K562 (cell line): ENCODE measurements around the gene SCUBE1. TPM values are rescaled to one million over a fixed set of nuclear protein-coding genes. Genes with fewer than 3 reads are reported as not detected.
A peak's percentile ranks its signal among the peaks of the same experiment; 100 is the strongest.

ENCODE experiments used
- ATAC-seq: fragments of 200-7000 bp; cut with Tn5 transposase; 3 replicates; pipeline ENCODE4 v1.9.1; 2020; ENCODE audit warnings: moderate library complexity
- BruUV-seq: library from RNA; stranded (reverse); fragments of 400-500 nt; replicated peaks from 2 replicates; lab custom pipeline; 2021; lab: Mats Ljungman, UMichigan
- CTCF ChIA-PET: fragments of 300-600 bp; formaldehyde crosslinking; extraction: SDS; loops from one replicate; lab custom pipeline; 2021; ENCODE audit warnings: low intra/inter-chr PET ratio; lab: Yijun Ruan, JAX
- POLR2A ChIA-PET: fragments of 300-600, 350-650 bp; sonication (Branson Sonifier 250); formaldehyde crosslinking; extraction: SDS; loops from one replicate; lab custom pipeline; 2021; ENCODE audit warnings: antibody characterized with exemption, inconsistent platforms; lab: Yijun Ruan, JAX
- DNase-seq, 4 experiments: peaks; one replicate each; pipeline versions ENCODE4 v3.0.0 to v3.0.0-alpha.2; 2011 to 2018; ENCODE audit warnings: low spot score in 3 of 4, mixed read lengths in 3 of 4; ENCODE audit errors: extremely low read depth in 1 of 4
- FAIRE-seq: peaks from 2 replicates; lab custom pipeline; 2011; peaks lifted over from hg19 to GRCh38; lab: Jason Lieb, UNC
- H2AFZ ChIP-seq: 2 replicates; pipeline ENCODE4 v1.6.0; 2011; ENCODE audit warnings: low read depth, low read length, control low read depth, inconsistent platforms
- H3K27ac ChIP-seq: fragments of 200-600 bp; 3 replicates; pipeline ENCODE4 v1.8.0; 2011; ENCODE audit warnings: low read depth, mild to moderate bottlenecking, control low read depth, inconsistent platforms, low read length, moderate library complexity, mixed read lengths; ENCODE audit errors: extremely low read depth
- H3K27me3 ChIP-seq, 2 experiments: fragments of 300-600 bp in 1 of 2; 2 replicates in 1 of 2; 3 replicates in 1 of 2; pipeline versions ENCODE4 v1.6.0 to v1.8.0; 2011; ENCODE audit warnings: inconsistent platforms in 2 of 2, low read length in 2 of 2, mild to moderate bottlenecking in 1 of 2, mixed read lengths in 1 of 2, moderate library complexity in 1 of 2; ENCODE audit not compliant: control insufficient read depth in 2 of 2, insufficient read depth in 2 of 2
- H3K36me3 ChIP-seq: fragments of 300-600 bp; 3 replicates; pipeline ENCODE4 v1.8.0; 2011; ENCODE audit warnings: mild to moderate bottlenecking, low read length, inconsistent platforms; ENCODE audit not compliant: control insufficient read depth, insufficient read depth
- H3K4me1 ChIP-seq, 2 experiments: fragments of 200-600 bp in 1 of 2; replicated peaks in 1 of 2; 2 replicates in 1 of 2; 3 replicates in 1 of 2; pipeline versions ENCODE4 v1.5.1 to v1.8.0; 2011; ENCODE audit warnings: inconsistent platforms in 2 of 2, low read length in 2 of 2, mild to moderate bottlenecking in 1 of 2, mixed read lengths in 1 of 2, moderate library complexity in 1 of 2; ENCODE audit not compliant: control insufficient read depth in 2 of 2, insufficient read depth in 2 of 2
- H3K4me2 ChIP-seq: 2 replicates; pipeline ENCODE4 v1.6.1; 2011; ENCODE audit warnings: low read length, control low read depth, inconsistent platforms, mixed read lengths; ENCODE audit not compliant: insufficient read depth
- H3K4me3 ChIP-seq: fragments of 200-600 bp; sonication (generic), shearing (Covaris generic); 2 replicates; pipeline ENCODE4 v1.5.1; 2016; ENCODE audit warnings: control low read depth, inconsistent platforms
- H3K79me2 ChIP-seq: fragments of 200-600 bp; 3 replicates; pipeline ENCODE4 v1.8.0; 2011; ENCODE audit warnings: low read length, inconsistent platforms; ENCODE audit not compliant: control insufficient read depth, insufficient read depth
- H3K9ac ChIP-seq, 2 experiments: 2 replicates each; pipeline versions ENCODE4 v1.6.0 to v1.6.1; 2011; ENCODE audit warnings: low read depth in 2 of 2, low read length in 2 of 2, control low read depth in 1 of 2, inconsistent platforms in 1 of 2, mild to moderate bottlenecking in 1 of 2, mixed read lengths in 1 of 2; ENCODE audit not compliant: insufficient read depth in 1 of 2
- H3K9me1 ChIP-seq: one replicate; pipeline ENCODE4 v1.6.0; 2011; ENCODE audit warnings: inconsistent platforms, mild to moderate bottlenecking, low read length, moderate library complexity; ENCODE audit not compliant: control insufficient read depth, insufficient read depth
- H3K9me3 ChIP-seq: replicated peaks from 2 replicates; pipeline ENCODE4 v1.5.1; 2011; ENCODE audit warnings: low read depth, low read length, inconsistent platforms; ENCODE audit not compliant: control insufficient read depth, insufficient read depth
- H4K20me1 ChIP-seq: replicated peaks from 2 replicates; pipeline ENCODE4 v1.6.1; 2011; ENCODE audit warnings: low read length, inconsistent platforms, mixed read lengths; ENCODE audit not compliant: control insufficient read depth, insufficient read depth
- BCOR ChIP-seq: fragments of 450-650 bp; IDR thresholded peaks from 2 replicates; pipeline ENCODE4 v1.6.1; 2016
- GTF2F1 ChIP-seq: IDR thresholded peaks from 2 replicates; pipeline ENCODE4 v1.6.1; 2011; ENCODE audit warnings: low read depth, low read length, improper control_type of control experiment
- KLF1 ChIP-seq: fragments of 450-650 bp; IDR thresholded peaks from 2 replicates; pipeline ENCODE4 v1.6.1; 2016; ENCODE audit warnings: missing genetic modification characterization, missing compliant biosample characterization
- MEIS2 ChIP-seq: fragments of 450-650 bp; IDR thresholded peaks from 2 replicates; pipeline ENCODE4 v1.6.1; 2014; ENCODE audit warnings: mild to moderate bottlenecking; ENCODE audit not compliant: partially characterized antibody
- NRF1 ChIP-seq, 2 experiments: fragments of 450-650 bp; IDR thresholded peaks in 1 of 2; conservative IDR thresholded peaks in 1 of 2; 2 replicates each; pipeline ENCODE4 v1.6.1; 2014; ENCODE audit warnings: mild to moderate bottlenecking in 2 of 2
- TRIM28 ChIP-seq: fragments of 450-650 bp; IDR thresholded peaks from 2 replicates; pipeline ENCODE4 v1.6.1; 2017
- WGBS: fragments of 100-300 bp; shearing (Covaris generic); methylation state at CpG from one replicate; pipeline ENCODE4 v1.1.6; 2016; ENCODE audit warnings: low coverage, mixed read lengths; ENCODE audit not compliant: insufficient coverage; ENCODE audit errors: missing lambda C conversion rate; 5-methylcytosine and 5-hydroxymethylcytosine counted together
- in situ Hi-C: fragments of 300-500 bp; cut with MboI; formaldehyde crosslinking; loops from 4 replicates; pipeline ENCODE4 v1.15.0; 2018; ENCODE audit warnings: inconsistent platforms, mixed read lengths
- intact Hi-C: fragments of 100-400 bp; cut with micrococcal nuclease; formaldehyde crosslinking; loops from 2 replicates; pipeline ENCODE4 v1.14.2; 2022
- polyA plus RNA-seq, 8 experiments: library from polyadenylated mRNA; depleted of rRNA in 4 of 8; stranded (reverse) in 5 of 8; unstranded in 3 of 8; fragments of >200 nt; fragmentation: Nextera tagmentation in 2 of 8; fragmentation: Illumina TruSeq in 1 of 8; extraction: Ambion mirVana in 2 of 8; extraction: Trizol in 1 of 8; gene quantifications; 2 replicates each; pipeline versions ENCODE4 v1.2.1 to v1.2.3, GENCODE V29; 2011 to 2014; ENCODE audit warnings: inconsistent platforms in 1 of 8, missing spikeins in 1 of 8
- total RNA-seq, 7 experiments: library from RNA; depleted of rRNA in 6 of 7; stranded (reverse); fragments of >200 nt in 6 of 7; fragmentation: Illumina TruSeq in 2 of 7; extraction: Trizol in 2 of 7; gene quantifications; 2 replicates each; pipeline versions ENCODE4 v1.2.1 to v1.2.3, GENCODE V29; 2011 to 2021; ENCODE audit warnings: low replicate concordance in 1 of 7

SCUBE1 gene
- total and polyA plus RNA-seq, 9 of the 15 experiments (the other 6 are each of a cell fraction or from before 2014, with no cell fraction given) = 0.03 to 0.47 (median 0.29) TPM; not detected in 6

- no peak overlapping the region for H2AFZ ChIP-seq
- H3K27ac ChIP-seq = no peak overlapping the region
- H3K9me1 ChIP-seq = no peaks in the 10 kb centered on the region
- H4K20me1 ChIP-seq = peaks cover 9% of the 10 kb centered on the region
- peaks cover 2 to 20% of the 10 kb centered on the region in 2 experiments; a peak in 3 of 5 replicates for H3K27me3 ChIP-seq
- in situ Hi-C loops (loop anchor here (10.0 kb wide), 1 partner anchor 97 kb away; no protein-coding TSS in a partner anchor), intact Hi-C loops (no loop called here)
- no peak overlapping the region for H3K4me3 ChIP-seq
- DNase-seq = no peak
- H3K4me1 ChIP-seq = peaks cover 6 to 18% of the 10 kb centered on the region in 2 experiments; a peak in 3 of 5 replicates
- ChIA-PET CTCF (no interaction called here), POLR2A (no interaction called here)
- H3K9me3 ChIP-seq = no peaks in the 10 kb centered on the region
- H3K79me2 ChIP-seq = no peaks in the 10 kb centered on the region
- no peak for TF ChIP-seq BCOR
- FAIRE-seq = no peak
- ATAC-seq = 0 out of 3 replicates have a peak, but pooled peaks have one; percentile 36
- H3K9ac ChIP-seq = no peak overlapping the region
- WGBS = 21% methylated on average over 12 of the region's 13 CpGs
- no peaks in the 10 kb centered on the region for H3K36me3 ChIP-seq
- no TSS peak for BruUV-seq
- H3K4me2 ChIP-seq = no peak overlapping the region
These were observed 65.1 kb downstream of the SCUBE1 start for GRCh38 chr22:43277987-43278601.

DNA sequence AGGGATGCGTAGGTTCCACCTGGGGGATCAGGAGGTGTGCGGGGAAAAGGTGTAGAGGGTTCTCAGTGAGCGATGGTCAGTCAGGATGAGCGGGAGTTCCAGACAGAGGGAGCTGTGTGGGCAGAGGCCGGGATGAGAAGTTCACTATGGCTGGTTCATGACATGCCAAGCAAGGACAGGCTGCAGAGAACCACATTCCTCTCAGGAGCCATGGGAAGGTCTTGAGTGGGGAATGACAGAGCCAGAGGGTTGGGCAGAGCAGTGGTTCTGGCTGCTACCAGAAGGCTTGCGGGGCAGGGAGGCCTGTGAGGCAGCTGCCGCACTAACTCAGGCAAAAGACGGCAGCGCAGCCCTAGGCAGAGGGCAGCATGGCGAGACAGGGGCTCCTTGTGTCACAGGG lies 66.1 kb downstream of the SCUBE1 start:
- WGBS = 51% methylated on average over 8 of the region's 10 CpGs
- ATAC-seq (no peak), DNase-seq (no peak), FAIRE-seq (no peak)
- no peak overlapping the region for H2AFZ ChIP-seq
- no peak overlapping the region for H3K9ac ChIP-seq
- intact Hi-C loops = no loop called here
- H3K27me3 ChIP-seq = peaks cover 2 to 22% of the 10 kb centered on the region in 2 experiments; a peak in 3 of 5 replicates
- POLR2A ChIA-PET = no interaction called here
- no TSS peak for BruUV-seq
- H4K20me1 ChIP-seq = peaks cover 9% of the 10 kb centered on the region
- TF ChIP-seq MEIS2 (no peak), GTF2F1 (no peak), TRIM28 (no peak), KLF1 (tag) (no peak), NRF1 (conservative IDR thresholded peaks at IDR 0.05 in 1 of 2, IDR thresholded peaks at IDR 0.05 in 1 of 2) (no peak)
- no peak overlapping the region for H3K4me2 ChIP-seq
- H3K4me1 ChIP-seq = peaks cover 6 to 18% of the 10 kb centered on the region in 2 experiments; a peak in 3 of 5 replicates
- H3K9me1 ChIP-seq = no peaks in the 10 kb centered on the region
- no peak overlapping the region for H3K4me3 ChIP-seq
- in situ Hi-C loops = loop anchor here (10.0 kb wide), 1 partner anchor 98 kb away; no protein-coding TSS in a partner anchor
- no peaks in the 10 kb centered on the region for H3K36me3 ChIP-seq
- H3K27ac ChIP-seq = no peak overlapping the region
- CTCF ChIA-PET = no interaction called here
- no peaks in the 10 kb centered on the region for H3K79me2 ChIP-seq
- H3K9me3 ChIP-seq = no peaks in the 10 kb centered on the region
